Heart left ventricle (tissue), 16 donors: ENCODE results near the gene LSR. TPM values are rescaled to one million over a fixed set of nuclear protein-coding genes. Genes with fewer than 3 reads are reported as not detected.
"Not testable (repeated sequence)": the region's sequence is repeated elsewhere in the genome, so short reads cannot be mapped to it uniquely, and the experiment has no call there.

Experiments
- ATAC-seq, 4 donors: fragments of 200-7000 bp; cut with Tn5 transposase; one replicate each; pipeline ENCODE4 v1.9.1; 2020 to 2022; ENCODE audit warnings: moderate library complexity in 4 of 4, mild to moderate bottlenecking in 3 of 4, moderate number of reproducible peaks in 1 of 4
- DNase-seq, 5 donors: peaks; one replicate each; pipeline ENCODE4 v3.0.0-alpha.2; 2020
- H3K27ac ChIP-seq, 12 donors: fragments of 200-600 bp; sonication (generic) in 4 of 12; one replicate each; pipeline versions ENCODE4 v1.5.0 to v1.8.0; 2016 to 2022; ENCODE audit warnings: mild to moderate bottlenecking in 2 of 12
- H3K27me3 ChIP-seq, 9 donors: fragments of 200-600 bp; sonication (generic) in 2 of 9; one replicate each; pipeline versions ENCODE4 v1.5.1 to v1.8.0; 2016 to 2022; ENCODE audit warnings: mild to moderate bottlenecking in 3 of 9
- H3K36me3 ChIP-seq, 9 donors: fragments of 200-600 bp; sonication (generic) in 2 of 9; one replicate each; pipeline versions ENCODE4 v1.5.0 to v1.8.0; 2018 to 2022; ENCODE audit warnings: mild to moderate bottlenecking in 2 of 9
- H3K4me1 ChIP-seq, 12 donors: fragments of 200-600 bp; sonication (generic) in 4 of 12; one replicate each; pipeline versions ENCODE4 v1.5.0 to v1.8.0; 2016 to 2022; ENCODE audit warnings: mild to moderate bottlenecking in 3 of 12
- H3K4me3 ChIP-seq, 12 donors: fragments of 200-600 bp; sonication (generic) in 4 of 12; one replicate each; pipeline versions ENCODE4 v1.5.0 to v1.8.0; 2017 to 2022; ENCODE audit warnings: mild to moderate bottlenecking in 9 of 12, moderate library complexity in 4 of 12
- H3K9me3 ChIP-seq, 12 donors: fragments of 200-600 bp; sonication (generic) in 4 of 12; one replicate each; pipeline versions ENCODE4 v1.5.0 to v1.8.0; 2016 to 2022; ENCODE audit warnings: mild to moderate bottlenecking in 1 of 12
- CTCF ChIP-seq, 12 donors: fragments of 200-600 bp; sonication (generic) in 4 of 12; IDR thresholded peaks; one replicate each; pipeline versions ENCODE4 v1.5.0 to v1.8.0; 2018 to 2022; ENCODE audit warnings: antibody characterized with exemption in 12 of 12, mild to moderate bottlenecking in 5 of 12
- POLR2A ChIP-seq, 2 donors: fragments of 450-650 bp; IDR thresholded peaks; one replicate each; pipeline ENCODE4 v1.6.1; 2017; ENCODE audit warnings: antibody characterized with exemption in 2 of 2, mild to moderate bottlenecking in 2 of 2, moderate library complexity in 2 of 2
- WGBS, 4 donors: extraction: QIAGEN DNeasy Blood & Tissue Kit in 2 of 4; methylation state at CpG; one replicate each; pipeline versions ENCODE4 v1.1.5 to v1.1.7; 2013 to 2018; 5-methylcytosine and 5-hydroxymethylcytosine counted together
- intact Hi-C, 10 donors: fragments of 100-400 bp; cut with DNase I; formaldehyde crosslinking; loops; one replicate each; pipeline versions ENCODE4 v1.11.1 to v1.14.2; 2022
- polyA plus RNA-seq, 2 donors: library from polyadenylated mRNA; stranded (reverse); fragments of 200-250 nt; gene quantifications; one replicate each; pipeline ENCODE4 v1.2.3, GENCODE V29; 2013
- total RNA-seq, 9 donors: library from RNA; depleted of rRNA in 2 of 9; stranded (reverse); fragments of >200 nt in 2 of 9; fragmentation: NEBNext Ultra II Directional in 3 of 9; extraction: Animal tissue kit (Norgen Biotek cat#: 25700) in 3 of 9; gene quantifications; one replicate each; pipeline versions ENCODE4 v1.1.0 to v1.2.4, GENCODE V29; 2016 to 2023
- donor health status: ischemic (EF 13 %, LVEDD 7.1; RV severe dilation, severe dysfunction).
- donor health status: healthy with polysubstance abuse.
- donor health status: DM: no; HTN: yes; CAD: no.
- donor health status: DM: no; HTN: no; CAD: no.
- donor health status: ischemic (EF 25% LVEDD 6.9; RV normal size, moderate dysfunction).
- donor health status: ischemic (EF 25% LVEDD 5.7; RV mildly dilated, moderate dysfunction).
- donor health status: healthy.
- donor health status: DM: yes; HTN: yes; CAD: no.
- donor health status: ischemic (EF 35%, LVEDD 5.7; RV mildly dilated, moderate dysfunction).
- donor health status: nonischemic (EF 11% LVEDD 7.7; RV severe dilation, severe dysfunction).
- donor health status: DM: yes; HTN: yes; CAD: no.
- donor health status: PGD.
- donor health status: ischemic (EF 29% LVEDD 5.4; RV normal size, mild dysfunction).
- donor health status: nonischemic (EF 23%, LVEDD 6.1; RV moderate dilation, normal function).

Gene LSR
- total and polyA plus RNA-seq, 11 donors = 2.8 to 10.5 (median 5.3) TPM

- intact Hi-C loops = no loop called here
- no peak for TF ChIP-seq POLR2A (IDR thresholded peaks at IDR 0.05)
- no peak for TF ChIP-seq CTCF (IDR thresholded peaks at IDR 0.05)
- peaks cover 0 to 24% (median 0%) of the 10 kb centered on the region in 12 donors for H3K4me1 ChIP-seq
- H3K9me3 ChIP-seq = no peaks in the 10 kb centered on the region
- peaks cover 0 to 12% (median 0%) of the 10 kb centered on the region in 9 donors for H3K27me3 ChIP-seq
- DNase-seq = no peak
- 74 to 84% (median 75%) methylated on average over 16 to 17 of the region's 17 CpGs for WGBS, 4 donors
- H3K27ac ChIP-seq = no peak overlapping the region
- ATAC-seq = no peak
- no peak overlapping the region for H3K4me3 ChIP-seq
- H3K36me3 ChIP-seq = peaks cover 0 to 6% (median 4%) of the 10 kb centered on the region in 9 donors
Observed at GRCh38 chr19:35284153-35285094, 35.6 kb downstream of the LSR start.

- DNase-seq = no peak
- intact Hi-C loops = no loop called here
- Histone ChIP-seq H3K9me3 (no peaks in the 10 kb centered on the region), H3K27ac (no peak overlapping the region), H3K36me3 (peaks cover 0 to under 1% (median 0%) of the 10 kb centered on the region in 9 donors), H3K4me3 (no peak overlapping the region), H3K4me1 (peaks cover 0 to 24% (median 0%) of the 10 kb centered on the region in 12 donors), H3K27me3 (peaks cover 0 to 12% (median 0%) of the 10 kb centered on the region in 9 donors)
- WGBS, 4 donors = 48 to 79% (median 56%) methylated on average over 1 of the region's 1 CpG
- TF ChIP-seq POLR2A (IDR thresholded peaks at IDR 0.05) (no peak), CTCF (IDR thresholded peaks at IDR 0.05) (no peak)
- ATAC-seq = no peak
Observed at GRCh38 chr19:35285095-35285449, 36.3 kb downstream of the LSR start.

- H3K9me3 ChIP-seq, H3K4me3 ChIP-seq, ATAC-seq, DNase-seq, H3K27ac ChIP-seq, H3K36me3 ChIP-seq, intact Hi-C loops: not testable (repeated sequence)
- Histone ChIP-seq H3K27me3 (peaks cover 0 to 12% (median 0%) of the 10 kb centered on the region in 9 donors), H3K4me1 (peaks cover 0 to 24% (median 0%) of the 10 kb centered on the region in 12 donors)
- 87 to 95% (median 90%) methylated on average over 3 of the region's 3 CpGs for WGBS, 4 donors
Observed at GRCh38 chr19:35285465-35285864, 36.7 kb downstream of the LSR start.

GRCh38 chr19:35286101-35286500 is 37.3 kb downstream of the LSR start:
- WGBS, 4 donors = 83 to 91% (median 86%) methylated on average over 5 of the region's 5 CpGs
- H3K4me3 ChIP-seq, intact Hi-C loops, ATAC-seq, H3K36me3 ChIP-seq, DNase-seq, H3K9me3 ChIP-seq, H3K27ac ChIP-seq: not testable (repeated sequence)
- Histone ChIP-seq H3K27me3 (peaks cover 0 to 12% (median 2%) of the 10 kb centered on the region in 9 donors), H3K4me1 (peaks cover 0 to 24% (median 0%) of the 10 kb centered on the region in 12 donors)

- ATAC-seq (no peak), DNase-seq (no peak)
- WGBS, 4 donors = 91 to 95% (median 94%) methylated on average over 10 of the region's 10 CpGs
- Histone ChIP-seq H3K4me3 (no peak overlapping the region), H3K9me3 (no peaks in the 10 kb centered on the region), H3K27me3 (peaks cover 0 to 15% (median 6%) of the 10 kb centered on the region in 9 donors), H3K27ac (no peak overlapping the region), H3K36me3 (no peaks in the 10 kb centered on the region), H3K4me1 (peaks cover 0 to 7% (median 0%) of the 10 kb centered on the region in 12 donors)
- intact Hi-C loops = no loop called here
- TF ChIP-seq CTCF (IDR thresholded peaks at IDR 0.05) = no peak
- no peak for TF ChIP-seq POLR2A (IDR thresholded peaks at IDR 0.05)
Observed at GRCh38 chr19:35287713-35288112, 38.9 kb downstream of the LSR start.
